Measurements from ENCODE around the gene INPP5D.
"Not testable (repeated sequence)": the region's sequence is repeated elsewhere in the genome, so short reads cannot be mapped to it uniquely, and the experiment has no call there.

INPP5D gene

GRCh38 chr2:233013650-233014049 is 46.5 kb upstream of the INPP5D start:
- no peak overlapping the region for H3K4me3 ChIP-seq (replicated peaks; ENCODE audit: low read depth, low read length)
- TF ChIP-seq, protein P1, sequence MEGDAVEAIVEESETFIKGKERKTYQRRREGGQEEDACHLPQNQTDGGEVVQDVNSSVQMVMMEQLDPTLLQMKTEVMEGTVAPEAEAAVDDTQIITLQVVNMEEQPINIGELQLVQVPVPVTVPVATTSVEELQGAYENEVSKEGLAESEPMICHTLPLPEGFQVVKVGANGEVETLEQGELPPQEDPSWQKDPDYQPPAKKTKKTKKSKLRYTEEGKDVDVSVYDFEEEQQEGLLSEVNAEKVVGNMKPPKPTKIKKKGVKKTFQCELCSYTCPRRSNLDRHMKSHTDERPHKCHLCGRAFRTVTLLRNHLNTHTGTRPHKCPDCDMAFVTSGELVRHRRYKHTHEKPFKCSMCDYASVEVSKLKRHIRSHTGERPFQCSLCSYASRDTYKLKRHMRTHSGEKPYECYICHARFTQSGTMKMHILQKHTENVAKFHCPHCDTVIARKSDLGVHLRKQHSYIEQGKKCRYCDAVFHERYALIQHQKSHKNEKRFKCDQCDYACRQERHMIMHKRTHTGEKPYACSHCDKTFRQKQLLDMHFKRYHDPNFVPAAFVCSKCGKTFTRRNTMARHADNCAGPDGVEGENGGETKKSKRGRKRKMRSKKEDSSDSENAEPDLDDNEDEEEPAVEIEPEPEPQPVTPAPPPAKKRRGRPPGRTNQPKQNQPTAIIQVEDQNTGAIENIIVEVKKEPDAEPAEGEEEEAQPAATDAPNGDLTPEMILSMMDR (IDR thresholded peaks at IDR 0.05; ENCODE audit: low read length, missing control alignments) = no peak
- DNase-seq (ENCODE audit: low read depth) = no peak

GRCh38 chr2:233015019-233015645 is 45.0 kb upstream of the INPP5D start:
- H3K4me3 ChIP-seq (replicated peaks; ENCODE audit: low read depth, low read length) = no peak overlapping the region
- no peak for DNase-seq (ENCODE audit: low read depth)
- TF ChIP-seq, protein P1 (IDR thresholded peaks at IDR 0.05; ENCODE audit: low read length, missing control alignments) = no peak

DNA sequence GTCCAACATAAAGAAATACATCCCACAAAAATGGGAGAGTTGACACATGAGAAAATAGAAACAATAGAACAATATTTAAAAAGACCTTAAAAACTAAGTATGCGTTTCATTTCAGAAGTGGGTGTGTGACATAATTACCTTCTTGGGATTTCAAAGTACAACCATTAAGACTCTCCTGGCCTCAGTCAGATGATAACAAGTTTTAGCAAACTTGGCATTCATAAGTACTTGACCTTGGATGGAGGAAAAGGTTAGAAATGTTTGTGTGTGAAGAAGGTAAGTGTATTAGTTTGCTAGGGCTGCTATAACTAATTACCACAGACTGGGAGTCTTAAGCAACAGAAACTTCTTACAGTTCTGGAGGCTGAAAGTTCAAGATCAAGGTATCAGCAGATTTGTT is 42.2 kb upstream of the INPP5D start:
- TF ChIP-seq, protein P1 (IDR thresholded peaks at IDR 0.05; ENCODE audit: low read length, missing control alignments) = no peak
- DNase-seq (ENCODE audit: low read depth) = no peak

GRCh38 chr2:233019610-233020009 is 40.5 kb upstream of the INPP5D start:
- not testable (repeated sequence) for DNase-seq (ENCODE audit: low read depth); H3K4me3 ChIP-seq (replicated peaks; ENCODE audit: low read depth, low read length)

More for the DNA sequence above, 42.2 kb upstream of the INPP5D start:
- H3K4me3 ChIP-seq (replicated peaks; ENCODE audit: low read depth, low read length) = no peak overlapping the region

GRCh38 chr2:233020454-233020853 is 39.7 kb upstream of the INPP5D start:
- TF ChIP-seq, protein P1 (IDR thresholded peaks at IDR 0.05; ENCODE audit: low read length, missing control alignments) = no peak
- DNase-seq (ENCODE audit: low read depth) = no peak
- no peak overlapping the region for H3K4me3 ChIP-seq (replicated peaks; ENCODE audit: low read depth, low read length)

DNA sequence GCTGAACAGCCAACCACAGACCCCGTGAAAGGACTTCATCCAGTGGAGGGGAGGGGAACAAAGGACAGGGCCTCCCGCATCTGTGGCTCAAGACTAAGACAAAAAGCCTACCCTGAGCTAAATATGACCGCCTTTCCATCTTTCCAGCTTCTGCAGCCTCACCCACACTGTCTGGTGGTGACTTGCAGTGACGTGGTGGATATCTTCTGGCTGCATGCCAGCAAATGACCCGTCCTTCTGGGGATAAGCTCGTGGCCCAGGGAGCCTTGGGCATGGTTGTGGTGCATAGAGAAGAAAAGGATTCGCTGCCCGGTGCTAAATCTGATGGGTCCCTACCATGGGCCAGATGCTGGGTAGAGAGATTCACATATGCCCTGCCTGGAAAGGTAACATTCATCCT is 38.4 kb upstream of the INPP5D start:
- DNase-seq (ENCODE audit: low read depth) = peak; percentile 26
- TF ChIP-seq, protein P1 (IDR thresholded peaks at IDR 0.05; ENCODE audit: low read length, missing control alignments) = no peak
- H3K4me3 ChIP-seq (replicated peaks; ENCODE audit: low read depth, low read length) = no peak overlapping the region

- no peak for DNase-seq (ENCODE audit: low read depth)
- TF ChIP-seq, protein P1 (IDR thresholded peaks at IDR 0.05; ENCODE audit: low read length, missing control alignments) = no peak
- no peak overlapping the region for H3K4me3 ChIP-seq (replicated peaks; ENCODE audit: low read depth, low read length)
Observed at GRCh38 chr2:233022561-233022960, 37.6 kb upstream of the INPP5D start.
